ENCODE data around the gene APOL6.

- TF ChIP-seq, protein P1, sequence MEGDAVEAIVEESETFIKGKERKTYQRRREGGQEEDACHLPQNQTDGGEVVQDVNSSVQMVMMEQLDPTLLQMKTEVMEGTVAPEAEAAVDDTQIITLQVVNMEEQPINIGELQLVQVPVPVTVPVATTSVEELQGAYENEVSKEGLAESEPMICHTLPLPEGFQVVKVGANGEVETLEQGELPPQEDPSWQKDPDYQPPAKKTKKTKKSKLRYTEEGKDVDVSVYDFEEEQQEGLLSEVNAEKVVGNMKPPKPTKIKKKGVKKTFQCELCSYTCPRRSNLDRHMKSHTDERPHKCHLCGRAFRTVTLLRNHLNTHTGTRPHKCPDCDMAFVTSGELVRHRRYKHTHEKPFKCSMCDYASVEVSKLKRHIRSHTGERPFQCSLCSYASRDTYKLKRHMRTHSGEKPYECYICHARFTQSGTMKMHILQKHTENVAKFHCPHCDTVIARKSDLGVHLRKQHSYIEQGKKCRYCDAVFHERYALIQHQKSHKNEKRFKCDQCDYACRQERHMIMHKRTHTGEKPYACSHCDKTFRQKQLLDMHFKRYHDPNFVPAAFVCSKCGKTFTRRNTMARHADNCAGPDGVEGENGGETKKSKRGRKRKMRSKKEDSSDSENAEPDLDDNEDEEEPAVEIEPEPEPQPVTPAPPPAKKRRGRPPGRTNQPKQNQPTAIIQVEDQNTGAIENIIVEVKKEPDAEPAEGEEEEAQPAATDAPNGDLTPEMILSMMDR (IDR thresholded peaks at IDR 0.05) = no peak
- TF ChIP-seq POLR2A (IDR thresholded peaks at IDR 0.05) = no peak
- TF ChIP-seq POLR2AphosphoS5 (IDR thresholded peaks at IDR 0.05) = no peak
These were observed 23.7 kb upstream of the APOL6 start for GRCh38 chr22:35624547-35624946.

Measured in prostate gland (tissue), 2 donors.